T-helper 9 cell (primary cell): Measurements from ENCODE around the gene DNM3.

ENCODE experiments used
- DNase-seq: peaks from one replicate; pipeline ENCODE4 v3.0.0-alpha.2; 2020

Gene DNM3

GRCh38 chr1:172380441-172381244 lies 539.3 kb downstream of the DNM3 start:
- no peak for DNase-seq

DNA sequence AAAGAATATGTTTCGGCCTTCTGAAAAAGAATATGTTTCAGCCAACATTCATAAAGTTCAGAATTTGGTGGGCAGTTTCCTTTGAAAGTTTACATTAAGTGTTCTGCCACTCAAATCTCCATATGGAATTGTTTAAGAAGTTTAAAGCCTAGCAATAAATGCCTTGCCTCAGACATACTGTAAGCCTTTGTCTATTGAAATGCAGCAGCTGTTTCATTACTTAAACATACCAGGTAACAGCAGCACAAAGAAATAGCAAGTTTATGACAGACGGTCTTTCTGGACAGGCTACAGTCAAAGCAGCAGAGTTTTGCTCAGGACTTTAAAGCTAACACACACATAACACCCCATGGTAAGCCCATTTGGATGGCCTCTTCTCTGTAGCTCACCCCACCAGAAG lies 540.6 kb downstream of the DNM3 start:
- DNase-seq, result no peak

DNA sequence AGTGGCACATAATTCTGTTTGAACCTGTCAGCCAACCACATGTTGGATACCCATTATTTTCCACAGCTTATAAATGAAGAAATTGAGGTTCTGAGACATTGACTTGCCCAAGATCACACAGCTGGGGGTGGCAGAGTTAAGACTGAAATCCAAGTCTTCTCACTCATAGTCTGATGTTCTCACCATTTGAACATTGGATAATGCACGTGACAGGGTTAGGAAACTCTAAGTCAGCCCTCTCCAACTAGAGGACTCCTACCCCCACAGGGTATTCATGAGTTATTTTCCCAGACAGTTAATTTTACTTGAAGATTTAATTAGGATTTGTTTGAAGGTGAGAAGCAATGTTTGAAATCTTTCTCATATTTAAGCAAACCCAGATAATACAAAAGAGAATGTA lies 541.1 kb downstream of the DNM3 start:
- no peak for DNase-seq

- no peak for DNase-seq
These were observed 541.7 kb downstream of the DNM3 start for GRCh38 chr1:172382990-172383389.

GRCh38 chr1:172383536-172383935 lies 542.2 kb downstream of the DNM3 start:
- DNase-seq, result no peak

DNA sequence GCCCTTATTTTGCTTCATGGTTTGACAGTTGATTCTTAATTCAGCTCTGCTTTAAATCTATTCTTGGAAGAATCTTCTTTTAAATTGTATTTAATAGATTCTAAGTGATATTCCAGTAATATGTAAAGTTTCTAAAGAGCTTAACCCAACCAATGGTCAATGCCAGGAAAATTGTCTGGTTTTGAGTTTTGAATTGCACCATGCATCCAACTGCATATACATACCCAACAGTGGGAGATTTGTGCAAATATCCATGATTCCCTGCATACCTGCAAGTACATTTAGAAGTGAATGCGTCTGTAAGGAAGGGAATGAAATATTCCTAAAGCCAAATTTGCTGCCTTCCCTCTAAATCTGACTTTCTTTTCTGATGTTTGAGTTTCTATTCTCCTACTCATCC lies 543.4 kb downstream of the DNM3 start:
- DNase-seq, result no peak

GRCh38 chr1:172386046-172386445 lies 544.7 kb downstream of the DNM3 start:
- no peak for DNase-seq

DNA sequence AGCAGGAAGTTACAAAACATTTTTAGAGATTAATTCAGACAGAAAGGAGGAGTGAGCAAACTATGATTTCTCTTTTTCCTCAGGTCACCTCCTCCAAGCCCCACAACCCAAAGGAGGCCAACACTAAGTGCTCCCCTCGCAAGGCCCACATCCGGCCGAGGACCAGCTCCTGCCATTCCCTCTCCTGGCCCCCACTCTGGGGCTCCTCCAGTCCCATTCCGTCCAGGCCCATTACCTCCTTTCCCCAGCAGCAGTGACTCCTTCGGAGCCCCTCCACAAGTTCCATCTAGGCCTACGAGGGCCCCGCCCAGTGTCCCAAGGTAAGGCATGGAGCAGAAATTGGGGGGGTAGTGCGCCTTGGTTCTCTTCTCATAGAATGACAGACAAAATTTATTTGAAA lies 547.2 kb downstream of the DNM3 start:
- no peak for DNase-seq

- DNase-seq, result no peak
These were observed 549.0 kb downstream of the DNM3 start for GRCh38 chr1:172390301-172390682.

GRCh38 chr1:172390683-172391551 lies 549.6 kb downstream of the DNM3 start:
- no peak for DNase-seq

GRCh38 chr1:172391976-172392375 lies 550.7 kb downstream of the DNM3 start:
- DNase-seq, result no peak

GRCh38 chr1:172393354-172393753 lies 552.1 kb downstream of the DNM3 start:
- DNase-seq, result no peak

GRCh38 chr1:172394141-172394751 lies 552.9 kb downstream of the DNM3 start:
- DNase-seq, result peak; percentile 30

GRCh38 chr1:172394811-172395210 lies 553.5 kb downstream of the DNM3 start:
- DNase-seq, result no peak

- DNase-seq, result no peak
These were observed 554.3 kb downstream of the DNM3 start for GRCh38 chr1:172395576-172395975.

GRCh38 chr1:172397221-172397620 lies 555.9 kb downstream of the DNM3 start:
- no peak for DNase-seq

DNA sequence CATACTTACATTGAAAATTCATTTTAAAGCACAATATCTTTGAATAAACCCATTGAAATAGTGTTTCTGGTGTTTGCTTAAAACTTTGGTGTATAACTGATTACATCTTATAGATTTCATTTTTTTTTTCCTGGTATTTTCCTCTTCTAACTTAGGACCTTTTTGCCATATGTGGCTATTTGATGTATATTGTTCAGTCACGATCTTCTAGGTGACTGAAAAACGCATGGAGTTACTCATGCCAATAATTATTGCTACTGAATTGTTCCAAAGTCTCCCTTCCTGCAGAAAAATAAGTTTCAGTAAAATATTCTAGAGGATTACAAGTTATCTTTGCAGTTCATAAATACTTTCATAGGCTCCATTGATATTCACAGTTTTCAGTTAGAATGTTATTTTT lies 556.3 kb downstream of the DNM3 start:
- DNase-seq, result no peak

DNA sequence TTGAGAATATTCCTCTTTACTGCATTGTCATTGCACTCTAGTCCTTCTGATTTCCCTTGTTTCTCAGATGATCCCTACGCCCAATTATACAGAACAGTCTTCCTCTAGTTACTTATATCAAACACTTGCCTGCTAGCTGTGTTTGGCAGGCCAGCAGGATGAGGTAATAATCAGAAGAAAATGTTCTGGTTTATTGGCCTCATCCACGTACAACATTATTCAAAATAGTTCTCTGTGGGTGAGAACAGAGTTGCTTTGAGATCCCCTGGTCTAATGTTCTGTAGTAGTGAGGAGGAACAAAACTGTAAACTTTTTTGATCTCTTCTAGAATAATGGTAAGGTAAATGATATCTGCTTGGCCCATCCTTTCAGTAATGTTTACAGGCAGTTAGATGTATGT lies 556.9 kb downstream of the DNM3 start:
- no peak for DNase-seq

- no peak for DNase-seq
These were observed 557.9 kb downstream of the DNM3 start for GRCh38 chr1:172398970-172399755.

- DNase-seq, result no peak
These were observed 558.7 kb downstream of the DNM3 start for GRCh38 chr1:172399756-172400721.

- no peak for DNase-seq
These were observed 559.4 kb downstream of the DNM3 start for GRCh38 chr1:172400722-172401105.

- DNase-seq, result no peak
These were observed 560.2 kb downstream of the DNM3 start for GRCh38 chr1:172401477-172401876.
